ENCODE results near the gene SMG5.

The SMG5 gene

DNA sequence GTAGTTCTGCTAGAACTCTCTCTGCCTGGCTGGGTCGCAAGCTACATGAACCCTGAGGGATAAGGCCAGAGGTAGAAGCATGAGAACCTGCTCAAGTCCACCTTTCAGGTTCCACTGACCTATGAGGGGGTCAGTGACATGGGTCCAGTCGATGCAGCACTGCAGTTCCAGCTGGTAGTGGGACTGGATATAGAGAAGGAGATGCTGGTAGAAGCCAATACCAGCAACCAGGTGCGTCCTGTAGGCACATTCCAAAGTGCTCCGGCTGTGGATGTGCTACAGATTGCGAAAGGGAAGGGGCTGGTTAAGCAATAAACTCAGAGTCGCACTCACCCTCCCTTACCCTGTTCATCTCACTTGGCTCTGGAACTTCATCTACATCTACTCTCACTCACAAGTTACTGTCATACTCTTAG is 5.7 kb downstream of the SMG5 start:
- no peak for DNase-seq

DNA sequence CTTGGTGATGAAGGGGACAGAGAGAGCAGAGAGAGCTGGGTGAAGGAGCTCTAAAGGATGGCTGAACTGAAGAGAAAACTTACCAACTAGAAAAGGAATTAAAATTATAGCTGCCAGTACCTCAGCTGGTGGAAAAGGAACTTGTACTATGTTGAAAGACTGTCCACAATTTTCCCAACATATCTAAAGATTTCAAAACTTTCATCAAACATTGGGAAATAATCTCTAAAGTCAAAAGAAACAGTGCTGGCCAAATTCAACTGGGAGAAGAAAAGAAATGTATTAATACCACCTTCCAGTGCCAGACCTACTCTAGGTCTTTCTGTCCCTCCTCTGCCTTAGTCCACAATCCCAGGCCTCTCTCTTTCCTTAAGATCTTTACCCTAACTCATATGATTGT is 6.1 kb downstream of the SMG5 start:
- no peak for DNase-seq

DNA sequence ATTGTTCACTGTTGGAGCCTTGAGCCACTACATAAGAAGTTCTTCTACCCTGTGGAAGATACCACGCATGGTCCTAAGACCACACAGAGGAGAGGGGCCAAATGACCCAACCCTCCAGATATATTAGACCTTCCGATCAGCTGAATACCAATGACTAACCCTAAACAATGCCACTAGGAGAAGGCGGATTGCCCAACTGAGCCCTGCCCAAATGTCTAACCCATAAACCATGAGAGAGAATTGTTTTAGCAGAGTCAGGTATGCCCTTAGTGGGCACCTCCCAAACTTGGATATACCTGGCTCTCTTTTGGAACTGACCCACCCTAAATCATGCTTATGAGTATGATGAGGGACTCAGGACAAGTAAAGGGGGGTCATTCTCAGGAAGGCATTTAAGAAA is 12.3 kb downstream of the SMG5 start:
- no peak for DNase-seq

DNA sequence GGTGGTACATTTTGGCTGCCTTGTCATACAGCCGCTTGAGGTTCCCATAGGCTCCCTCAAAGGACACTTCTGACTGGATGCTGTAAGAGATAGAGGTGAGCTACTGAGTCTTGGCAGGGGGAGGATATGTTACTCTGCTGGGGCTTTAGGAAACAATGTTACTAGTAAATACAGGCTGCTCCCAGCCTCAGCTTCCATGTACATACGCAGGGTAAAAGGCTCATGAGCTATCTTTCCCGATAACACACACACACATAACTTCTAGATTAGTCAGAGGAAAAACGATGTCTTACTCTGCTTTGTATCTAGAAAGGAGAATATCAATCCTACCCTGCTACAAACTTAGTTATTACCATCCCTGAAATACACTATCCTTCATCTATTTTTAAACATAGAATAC is 14.3 kb downstream of the SMG5 start:
- no peak for DNase-seq

DNA sequence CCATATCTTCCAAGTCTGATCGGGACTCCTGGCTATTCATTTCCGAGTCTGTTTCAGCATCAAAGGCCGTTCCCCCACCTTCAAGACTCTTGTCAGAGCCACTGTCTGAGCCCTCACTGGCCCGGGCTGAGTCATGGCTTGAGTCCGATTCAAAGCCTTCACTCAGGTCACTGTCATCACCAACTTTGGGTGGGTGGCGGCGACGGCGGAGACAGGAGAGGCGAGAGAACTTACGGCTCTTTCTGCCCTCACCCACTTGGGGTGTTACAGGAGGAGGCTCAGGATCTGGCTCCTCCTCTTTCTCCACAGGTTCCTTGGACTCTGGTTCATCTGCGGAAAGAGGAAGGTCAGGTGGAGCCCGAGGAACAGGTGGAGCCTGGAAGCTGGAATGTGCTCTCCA is 16.6 kb downstream of the SMG5 start:
- DNase-seq = no peak

DNA sequence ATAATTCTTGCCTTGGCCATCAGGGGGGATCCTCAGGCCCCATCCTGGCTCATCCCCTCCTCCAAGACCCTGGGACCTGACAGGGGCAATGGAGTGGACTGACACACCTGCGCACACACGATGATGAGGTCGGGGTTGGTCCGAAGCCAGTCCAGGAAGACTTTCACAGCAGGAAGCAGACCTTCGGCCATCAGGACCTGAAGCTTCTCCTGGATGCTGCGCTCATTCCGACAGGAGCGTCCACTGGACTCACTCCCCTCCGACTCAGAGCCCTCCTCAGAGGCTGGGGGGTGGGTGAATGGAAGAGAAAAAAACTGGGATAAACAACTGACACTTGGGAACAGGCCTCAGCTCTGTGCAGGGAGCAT is 19.4 kb downstream of the SMG5 start:
- DNase-seq = no peak

GRCh38 chr1:156262461-156263287 is 20.0 kb downstream of the SMG5 start:
- DNase-seq = no peak

DNA sequence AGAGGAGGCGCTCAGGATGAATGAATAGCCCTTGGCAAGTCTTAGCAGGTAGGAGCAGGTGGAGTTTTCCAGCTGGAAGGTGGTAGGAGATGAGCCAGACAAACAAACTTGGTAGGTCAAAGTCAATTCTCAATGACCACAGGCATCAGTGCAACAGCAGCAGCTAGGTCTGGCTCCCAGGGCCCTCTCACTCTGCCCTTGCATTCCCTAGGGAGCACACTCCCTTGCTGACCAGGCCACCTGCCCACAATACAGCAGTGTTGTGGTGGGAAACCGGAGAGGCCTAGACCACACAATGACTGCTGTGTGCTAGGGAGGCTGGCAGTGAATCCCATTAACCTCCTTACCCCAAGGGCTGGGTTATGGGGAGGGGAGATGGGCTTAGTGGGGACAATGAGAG is 21.7 kb downstream of the SMG5 start:
- no peak for DNase-seq

DNA sequence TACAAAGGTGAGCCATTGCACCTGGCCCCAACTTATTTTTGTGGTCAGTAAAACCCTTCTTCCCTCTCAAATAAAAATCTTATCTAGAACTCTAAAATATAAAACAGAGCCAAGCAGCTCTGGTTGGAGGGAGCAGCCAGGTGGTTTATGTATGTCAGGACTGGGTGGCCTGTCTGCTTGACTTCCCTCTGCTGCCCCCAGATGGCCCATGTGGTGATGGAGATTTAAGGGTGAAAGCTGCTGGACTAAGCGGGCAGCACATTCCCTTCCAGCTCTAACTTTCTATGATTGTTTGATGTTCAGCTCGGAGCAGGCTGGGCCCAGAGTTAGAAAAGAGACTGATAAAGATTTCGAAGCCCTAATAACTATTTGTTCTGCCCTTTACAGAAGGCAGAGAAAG is 22.8 kb downstream of the SMG5 start:
- no peak for DNase-seq

DNA sequence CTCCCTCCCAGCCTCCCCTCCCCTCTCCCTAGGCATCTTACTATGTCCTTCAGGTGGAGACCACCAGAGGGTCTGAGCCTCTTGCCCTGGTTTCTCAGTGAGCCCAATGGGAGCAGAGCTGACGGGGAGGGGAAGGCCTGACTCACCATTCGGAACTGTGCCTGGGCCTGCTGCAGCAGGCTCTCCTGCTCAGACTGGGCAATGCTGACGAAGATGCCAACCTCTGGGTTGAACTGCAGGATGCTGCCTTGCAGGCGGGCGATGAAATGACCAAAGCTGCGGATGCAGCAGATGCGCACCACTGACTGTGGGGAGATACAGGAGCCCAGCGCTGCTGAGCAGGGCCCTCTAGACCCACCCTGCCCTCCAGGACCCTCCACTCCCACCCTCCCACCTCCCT is 23.8 kb downstream of the SMG5 start:
- no peak for DNase-seq

GRCh38 chr1:156257711-156258110 is 24.9 kb downstream of the SMG5 start:
- DNase-seq = no peak

DNA sequence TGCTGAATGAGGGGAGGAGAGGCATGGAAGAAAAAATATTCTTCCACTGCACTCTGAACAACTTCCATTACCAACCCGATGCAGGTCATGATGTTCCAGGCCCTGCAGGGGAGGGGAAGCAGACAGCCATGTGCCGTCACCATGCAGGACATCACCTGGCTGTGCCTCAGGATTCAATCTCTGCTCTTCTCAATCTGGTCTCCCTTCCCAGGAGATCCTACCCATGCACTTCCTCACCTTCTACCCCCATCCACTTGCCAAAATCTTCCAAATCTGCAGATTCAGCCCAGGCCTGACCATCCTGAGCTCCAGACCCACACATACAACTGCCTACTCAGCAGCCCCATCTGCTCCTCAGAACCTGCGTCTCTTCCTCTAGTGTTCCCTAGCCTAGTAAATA is 29.0 kb downstream of the SMG5 start:
- no peak for DNase-seq

DNA sequence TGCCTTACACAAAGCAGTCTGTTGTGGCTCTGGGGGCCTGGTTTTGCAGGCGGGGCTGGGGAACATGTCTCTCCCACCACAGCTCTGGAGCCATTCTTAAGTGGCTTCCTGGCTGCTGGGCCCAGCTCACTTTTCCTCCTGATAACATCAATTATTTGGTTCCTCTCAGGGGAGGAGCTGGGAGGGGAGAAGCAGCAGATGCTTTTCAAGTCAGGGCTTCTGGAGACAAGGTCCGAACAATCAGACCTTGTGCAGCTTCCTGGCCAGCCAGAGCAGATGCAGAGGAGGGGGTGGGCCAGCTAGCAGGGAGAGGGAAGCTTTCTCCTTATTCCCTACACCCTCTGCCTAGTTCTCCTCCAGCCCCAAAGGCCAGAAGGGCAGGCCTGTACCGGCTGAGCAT is 31.1 kb downstream of the SMG5 start:
- DNase-seq = no peak

GRCh38 chr1:156249593-156249992 is 33.0 kb downstream of the SMG5 start:
- DNase-seq = no peak

GRCh38 chr1:156248323-156248683 is 34.3 kb downstream of the SMG5 start:
- no peak for DNase-seq

- DNase-seq = peak; percentile 2
Measured at GRCh38 chr1:156247460-156248322, 34.9 kb downstream of the SMG5 start, which contains the start of gene PAQR6. Gene PAQR6, minus strand, starts transcription at chr1:156248056. Its CDS starts 1,325 bp downstream, at chr1:156246731.

- DNase-seq = no peak
Measured at GRCh38 chr1:156246781-156247459, 35.7 kb downstream of the SMG5 start.

GRCh38 chr1:156246241-156246780 is 36.3 kb downstream of the SMG5 start:
- no peak for DNase-seq

DNA sequence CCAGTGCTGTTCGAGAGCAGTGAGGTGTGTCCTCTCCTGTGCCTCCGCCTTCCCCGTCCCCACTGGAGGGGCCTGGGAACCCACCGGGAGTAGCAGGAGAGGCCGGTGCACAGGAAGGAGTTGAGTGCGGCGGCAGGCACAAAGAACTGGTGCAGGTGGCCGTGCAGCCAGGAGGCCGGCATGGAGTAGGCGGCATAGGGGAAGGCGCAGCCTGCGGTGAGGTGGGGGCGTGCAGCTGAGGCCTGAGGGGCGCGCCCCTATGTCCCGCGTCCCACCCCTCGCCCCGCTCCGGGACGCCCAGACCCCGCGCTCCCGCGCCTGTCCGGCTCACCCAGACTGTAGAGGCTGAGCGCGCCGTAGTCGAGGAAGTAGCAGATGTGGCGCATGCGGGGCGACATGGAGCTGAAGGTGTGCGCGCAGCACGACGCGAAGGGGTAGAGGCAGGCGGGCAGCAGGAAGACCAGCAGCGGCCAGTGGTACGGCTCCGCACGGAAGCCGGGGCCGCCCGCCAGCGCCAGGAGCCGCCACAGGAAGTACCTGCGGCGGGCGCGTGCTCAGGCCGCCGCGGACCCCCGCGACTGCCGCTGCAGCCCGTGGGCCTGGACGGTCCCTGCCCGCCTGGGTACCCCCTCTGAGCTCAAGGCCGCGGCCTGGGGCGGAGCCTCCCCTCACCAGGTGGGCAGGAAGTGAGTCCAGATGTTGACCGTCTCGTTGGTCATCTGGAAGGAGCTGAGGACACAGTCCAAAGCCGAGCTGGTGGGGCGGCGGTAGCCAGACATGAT is 37.0 kb downstream of the SMG5 start:
- DNase-seq = peak; percentile 26

- DNase-seq = no peak
Measured at GRCh38 chr1:156244712-156245111, 37.9 kb downstream of the SMG5 start.

DNA sequence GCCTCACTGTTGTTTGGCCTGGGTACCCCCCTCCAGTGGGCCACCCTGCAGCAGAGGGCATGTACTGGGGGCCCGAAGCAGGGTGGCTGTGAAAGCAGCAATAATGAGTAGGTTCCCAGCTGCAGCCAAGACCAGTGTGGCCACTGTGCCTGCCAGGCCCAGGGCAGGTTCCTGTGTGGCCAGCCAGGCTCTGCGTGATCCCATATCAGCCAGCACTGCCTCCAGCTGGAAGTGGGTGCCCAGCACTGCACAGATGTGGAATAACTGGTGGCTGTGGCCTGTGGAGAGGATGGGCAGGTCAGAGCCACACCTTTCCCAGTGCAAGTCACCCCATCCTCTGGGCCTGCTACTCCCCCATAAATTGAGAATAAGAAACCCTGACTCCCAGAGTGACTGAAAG is 38.5 kb downstream of the SMG5 start:
- DNase-seq = no peak

- DNase-seq = no peak
Measured at GRCh38 chr1:156242738-156243137, 39.9 kb downstream of the SMG5 start.

- DNase-seq = no peak
Measured at GRCh38 chr1:156241926-156242325, 40.7 kb downstream of the SMG5 start, which contains the start of gene BGLAP. Gene BGLAP, plus strand, starts transcription at chr1:156242184. Its CDS starts 48 bp downstream, at chr1:156242232.

Data from NCI-H1436 (cell line).